HUES64 (cell line): Measurements from ENCODE around the gene THPO.
A peak's percentile ranks its signal among the peaks of the same experiment; 100 is the strongest.

Source experiments
- H3K27ac ChIP-seq: 2 replicates; pipeline ENCODE4 v1.7.0; 2013; ENCODE audit warnings: low read depth, low read length, inconsistent platforms
- H3K27me3 ChIP-seq: 2 replicates; pipeline ENCODE4 v1.6.1; 2013; ENCODE audit warnings: mild to moderate bottlenecking, low read length; ENCODE audit not compliant: insufficient read depth
- H3K36me3 ChIP-seq: 2 replicates; pipeline ENCODE4 v1.6.1; 2013; ENCODE audit warnings: mild to moderate bottlenecking, low read length; ENCODE audit not compliant: insufficient read depth
- H3K4me1 ChIP-seq: 2 replicates; pipeline ENCODE4 v1.6.1; 2013; ENCODE audit warnings: mild to moderate bottlenecking, low read length, moderate library complexity; ENCODE audit not compliant: insufficient read depth
- H3K4me3 ChIP-seq: 2 replicates; pipeline ENCODE4 v1.5.1; 2013; ENCODE audit warnings: mild to moderate bottlenecking, low read length, moderate library complexity
- H3K9ac ChIP-seq: 2 replicates; pipeline ENCODE4 v1.6.1; 2013; ENCODE audit warnings: mild to moderate bottlenecking, low read depth, low read length
- H3K9me3 ChIP-seq: 2 replicates; pipeline ENCODE4 v1.6.1; 2013; ENCODE audit warnings: low read depth, low read length; ENCODE audit not compliant: insufficient read depth
- WGBS: fragments of 150-250, 120-280 bp; methylation state at CpG from one replicate; pipeline ENCODE4 v1.1.7; 2013; ENCODE audit warnings: missing lambda C conversion rate; 5-methylcytosine and 5-hydroxymethylcytosine counted together

Gene THPO

GRCh38 chr3:184361532-184361931 lies 16.5 kb downstream of the THPO start, which contains the start of the genes CLCN2 and POLR2H:
Gene CLCN2 (minus strand): TSS chr3:184361605. CDS start chr3:184361479, 126 bp downstream.
Gene POLR2H (plus strand): TSS chr3:184361710. CDS start chr3:184363493, 1,783 bp downstream.
- H3K27ac ChIP-seq, result peak within 1 kb of the TSS; percentile 98
- H3K36me3 ChIP-seq, result peaks cover 39% of the 10 kb centered on the region
- H3K27me3 ChIP-seq, result peaks cover 8% of the 10 kb centered on the region
- WGBS, result under 1% methylated on average over 56 of the region's 56 CpGs
- peak within 1 kb of the TSS; percentile 81 for H3K4me3 ChIP-seq
- H3K4me1 ChIP-seq, result peaks cover 10% of the 10 kb centered on the region
- no peaks in the 10 kb centered on the region for H3K9me3 ChIP-seq
- peak within 1 kb of the TSS; percentile 91 for H3K9ac ChIP-seq

GRCh38 chr3:184360929-184361531 lies 17.0 kb downstream of the THPO start:
- Histone ChIP-seq H3K27ac (0 out of 2 replicates have a peak overlapping the region, but pooled peaks have one; percentile 29), H3K36me3 (peaks cover 37% of the 10 kb centered on the region), H3K9me3 (no peaks in the 10 kb centered on the region), H3K4me1 (peaks cover 10% of the 10 kb centered on the region), H3K9ac (peak overlapping the region; percentile 91), H3K27me3 (peaks cover 8% of the 10 kb centered on the region), H3K4me3 (peak overlapping the region; percentile 81)
- WGBS, result 7% methylated on average over 24 of the region's 24 CpGs

GRCh38 chr3:184360070-184360928 lies 17.7 kb downstream of the THPO start:
- Histone ChIP-seq H3K27ac (no peak overlapping the region), H3K36me3 (peaks cover 40% of the 10 kb centered on the region), H3K9ac (peak overlapping the region; percentile 91), H3K9me3 (no peaks in the 10 kb centered on the region), H3K27me3 (peaks cover 8% of the 10 kb centered on the region), H3K4me3 (peak overlapping the region; percentile 81), H3K4me1 (peaks cover 10% of the 10 kb centered on the region)
- 21% methylated on average over 11 of the region's 12 CpGs for WGBS

- no peaks in the 10 kb centered on the region for H3K9me3 ChIP-seq
- no peak overlapping the region for H3K27ac ChIP-seq
- H3K9ac ChIP-seq, result no peak overlapping the region
- WGBS, result 23% methylated on average over 9 of the region's 9 CpGs
- peaks cover 10% of the 10 kb centered on the region for H3K4me1 ChIP-seq
- peaks cover 35% of the 10 kb centered on the region for H3K36me3 ChIP-seq
- H3K27me3 ChIP-seq, result peaks cover 8% of the 10 kb centered on the region
- no peak overlapping the region for H3K4me3 ChIP-seq
These were observed 18.4 kb downstream of the THPO start for GRCh38 chr3:184359610-184360009.

- 90% methylated on average over 14 of the region's 14 CpGs for WGBS
- peaks cover 8% of the 10 kb centered on the region for H3K27me3 ChIP-seq
- peaks cover 35% of the 10 kb centered on the region for H3K36me3 ChIP-seq
- H3K4me1 ChIP-seq, result peaks cover 10% of the 10 kb centered on the region
- no peak overlapping the region for H3K27ac ChIP-seq
- no peak overlapping the region for H3K4me3 ChIP-seq
- no peaks in the 10 kb centered on the region for H3K9me3 ChIP-seq
- H3K9ac ChIP-seq, result no peak overlapping the region
These were observed 19.1 kb downstream of the THPO start for GRCh38 chr3:184358921-184359350.

GRCh38 chr3:184358124-184358767 lies 19.8 kb downstream of the THPO start:
- H3K4me3 ChIP-seq, result no peak overlapping the region
- H3K9ac ChIP-seq, result no peak overlapping the region
- H3K36me3 ChIP-seq, result peaks cover 41% of the 10 kb centered on the region
- H3K4me1 ChIP-seq, result peaks cover 10% of the 10 kb centered on the region
- H3K9me3 ChIP-seq, result no peaks in the 10 kb centered on the region
- WGBS, result 98% methylated on average over 12 of the region's 12 CpGs
- H3K27ac ChIP-seq, result no peak overlapping the region
- peaks cover 8% of the 10 kb centered on the region for H3K27me3 ChIP-seq

GRCh38 chr3:184357248-184358123 lies 20.5 kb downstream of the THPO start:
- peaks cover 8% of the 10 kb centered on the region for H3K27me3 ChIP-seq
- 94% methylated on average over 24 of the region's 24 CpGs for WGBS
- no peak overlapping the region for H3K9ac ChIP-seq
- peaks cover 10% of the 10 kb centered on the region for H3K4me1 ChIP-seq
- no peaks in the 10 kb centered on the region for H3K9me3 ChIP-seq
- H3K36me3 ChIP-seq, result peaks cover 49% of the 10 kb centered on the region
- no peak overlapping the region for H3K27ac ChIP-seq
- no peak overlapping the region for H3K4me3 ChIP-seq

- no peak overlapping the region for H3K27ac ChIP-seq
- H3K36me3 ChIP-seq, result peaks cover 62% of the 10 kb centered on the region
- no peak overlapping the region for H3K4me3 ChIP-seq
- H3K9me3 ChIP-seq, result no peaks in the 10 kb centered on the region
- 0 out of 2 replicates have a peak, but pooled peaks cover 1% of the 10 kb centered on the region for H3K27me3 ChIP-seq
- H3K9ac ChIP-seq, result no peak overlapping the region
- H3K4me1 ChIP-seq, result peaks cover 6% of the 10 kb centered on the region
- 93% methylated on average over 18 of the region's 18 CpGs for WGBS
These were observed 22.6 kb downstream of the THPO start for GRCh38 chr3:184355261-184356040.

- WGBS, result 87% methylated on average over 8 of the region's 8 CpGs
These were observed 23.3 kb downstream of the THPO start for GRCh38 chr3:184354754-184355153.

More at GRCh38 chr3:184354754-184355153, 23.3 kb downstream of the THPO start:
- H3K9ac ChIP-seq, result no peak overlapping the region
- H3K4me3 ChIP-seq, result no peak overlapping the region
- no peaks in the 10 kb centered on the region for H3K9me3 ChIP-seq
- H3K4me1 ChIP-seq, result no peaks in the 10 kb centered on the region; the same call in 1 of the 2 replicates
- no peaks in the 10 kb centered on the region for H3K27me3 ChIP-seq
- H3K27ac ChIP-seq, result no peak overlapping the region
- H3K36me3 ChIP-seq, result peaks cover 62% of the 10 kb centered on the region
